CD4-positive, alpha-beta T cell treated with Interleukin-6 at 100 ng/mL for 8 hours (primary cell): ENCODE results near the gene RPS6KB2.

ENCODE experiments used
- DNase-seq: peaks from one replicate; pipeline ENCODE4 v3.0.0-alpha.2; 2020; ENCODE audit warnings: mixed read lengths, low spot score

Gene RPS6KB2

GRCh38 chr11:67428052-67429001, at the start of gene RPS6KB2:
Gene RPS6KB2, plus strand, starts transcription at chr11:67428494. Its CDS starts 52 bp downstream, at chr11:67428546.
- peak; percentile 97 for DNase-seq

GRCh38 chr11:67378544-67378943, 49.8 kb upstream of the RPS6KB2 start:
- no peak for DNase-seq

GRCh38 chr11:67379061-67380058, 48.9 kb upstream of the RPS6KB2 start:
- no peak for DNase-seq

GRCh38 chr11:67381244-67381972, 46.9 kb upstream of the RPS6KB2 start:
- no peak for DNase-seq

GRCh38 chr11:67382276-67383136, 45.8 kb upstream of the RPS6KB2 start:
- DNase-seq, result peak; percentile 84

GRCh38 chr11:67384851-67385366, 43.4 kb upstream of the RPS6KB2 start:
- no peak for DNase-seq

- no peak for DNase-seq
These were observed 41.2 kb upstream of the RPS6KB2 start for GRCh38 chr11:67387069-67387468.

- DNase-seq, result no peak
These were observed 40.8 kb upstream of the RPS6KB2 start for GRCh38 chr11:67387518-67387917.

- DNase-seq, result peak; percentile 45
These were observed 38.8 kb upstream of the RPS6KB2 start for GRCh38 chr11:67389477-67389876.

- DNase-seq, result no peak
These were observed 37.4 kb upstream of the RPS6KB2 start for GRCh38 chr11:67390947-67391303.

GRCh38 chr11:67391304-67392182, 36.8 kb upstream of the RPS6KB2 start, which contains the start of gene RAD9A:
Gene RAD9A, plus strand, starts transcription at chr11:67391986. Its CDS starts 59 bp downstream, at chr11:67392045.
- peak; percentile 91 for DNase-seq

- DNase-seq, result no peak
These were observed 36.0 kb upstream of the RPS6KB2 start for GRCh38 chr11:67392183-67392715.

GRCh38 chr11:67393437-67393836, 34.9 kb upstream of the RPS6KB2 start:
- no peak for DNase-seq

- no peak for DNase-seq
These were observed 34.3 kb upstream of the RPS6KB2 start for GRCh38 chr11:67393990-67394389.

- DNase-seq, result no peak
These were observed 32.6 kb upstream of the RPS6KB2 start for GRCh38 chr11:67395555-67396258.

GRCh38 chr11:67396259-67396581, 32.1 kb upstream of the RPS6KB2 start:
- DNase-seq, result no peak

- no peak for DNase-seq
These were observed 31.5 kb upstream of the RPS6KB2 start for GRCh38 chr11:67396587-67397389.

GRCh38 chr11:67397536-67397935, 30.8 kb upstream of the RPS6KB2 start:
- no peak for DNase-seq
